HG03064 (cell line): ENCODE measurements around the gene SACS.
"Not testable (repeated sequence)": the region's sequence is repeated elsewhere in the genome, so short reads cannot be mapped to it uniquely, and the experiment has no call there.

Experiments used
- ATAC-seq: cut with Tn5 transposase; IDR thresholded peaks from one replicate; pipeline ENCODE4 v1.9.1; 2021; ENCODE audit warnings: low read depth; ENCODE audit not compliant: unreplicated experiment

Gene SACS

GRCh38 chr13:23321535-23322241 lies 111.8 kb downstream of the SACS start:
- ATAC-seq, result peak; percentile 74

GRCh38 chr13:23320926-23321534 lies 112.5 kb downstream of the SACS start:
- peak; percentile 22 for ATAC-seq

GRCh38 chr13:23319883-23320224 lies 113.6 kb downstream of the SACS start:
- no peak for ATAC-seq

- ATAC-seq, result not testable (repeated sequence)
These were observed 118.7 kb downstream of the SACS start for GRCh38 chr13:23314837-23315236.

GRCh38 chr13:23292586-23292985 lies 140.9 kb downstream of the SACS start:
- ATAC-seq, result no peak

GRCh38 chr13:23289917-23290357 lies 143.6 kb downstream of the SACS start:
- ATAC-seq, result no peak

- ATAC-seq, result no peak
These were observed 144.5 kb downstream of the SACS start for GRCh38 chr13:23288995-23289394.

GRCh38 chr13:23288564-23288963 lies 144.9 kb downstream of the SACS start:
- no peak for ATAC-seq

GRCh38 chr13:23279321-23279720 lies 154.2 kb downstream of the SACS start:
- ATAC-seq, result no peak
